Left renal pelvis (tissue), 4 donors: ENCODE results near the gene UBE2U. TPM values are rescaled to one million over a fixed set of nuclear protein-coding genes. Genes with fewer than 3 reads are reported as not detected.
"Not testable (repeated sequence)": the region's sequence is repeated elsewhere in the genome, so short reads cannot be mapped to it uniquely, and the experiment has no call there.

ENCODE experiments used
- DNase-seq, 4 donors: peaks; one replicate each; pipeline ENCODE4 v3.0.0-alpha.2; 2013; ENCODE audit warnings: low read depth in 4 of 4, low spot score in 3 of 4
- polyA plus RNA-seq, 4 donors: library from polyadenylated mRNA; unstranded; fragments of 120-200 nt; gene quantifications; one replicate each; pipeline ENCODE4 v1.2.1, GENCODE V29; 2013; ENCODE audit not compliant: insufficient read length in 4 of 4

The UBE2U gene
- polyA plus RNA-seq, 4 donors, result not detected

GRCh38 chr1:64235910-64236309 is 32.5 kb downstream of the UBE2U start:
- no peak for DNase-seq

- no peak for DNase-seq
Measured at GRCh38 chr1:64236541-64236954, 33.1 kb downstream of the UBE2U start.

- DNase-seq, result not testable (repeated sequence)
Measured at GRCh38 chr1:64239519-64239918, 36.1 kb downstream of the UBE2U start.

GRCh38 chr1:64240206-64240605 is 36.8 kb downstream of the UBE2U start:
- DNase-seq, result no peak

- DNase-seq, result no peak
Measured at GRCh38 chr1:64241069-64241468, 37.6 kb downstream of the UBE2U start.

- DNase-seq, result no peak
Measured at GRCh38 chr1:64242895-64243756, 39.7 kb downstream of the UBE2U start.

- no peak for DNase-seq
Measured at GRCh38 chr1:64243757-64244080, 40.3 kb downstream of the UBE2U start.

- DNase-seq, result no peak
Measured at GRCh38 chr1:64245495-64245894, 42.1 kb downstream of the UBE2U start.

- DNase-seq, result peak in 1 of 4 donors; percentile 29
Measured at GRCh38 chr1:64246294-64246917, 43.0 kb downstream of the UBE2U start.

GRCh38 chr1:64248065-64248464 is 44.6 kb downstream of the UBE2U start:
- peak in 1 of 4 donors; percentile 68 for DNase-seq

- not testable (repeated sequence) for DNase-seq
Measured at GRCh38 chr1:64250472-64250871, 47.0 kb downstream of the UBE2U start.

- no peak for DNase-seq
Measured at GRCh38 chr1:64251971-64252370, 48.5 kb downstream of the UBE2U start.

- DNase-seq, result not testable (repeated sequence)
Measured at GRCh38 chr1:64257233-64257632, 53.8 kb downstream of the UBE2U start.

GRCh38 chr1:64258444-64258843 is 55.0 kb downstream of the UBE2U start:
- DNase-seq, result not testable (repeated sequence)

GRCh38 chr1:64263335-64263734 is 59.9 kb downstream of the UBE2U start:
- DNase-seq, result no peak

- DNase-seq, result no peak
Measured at GRCh38 chr1:64263856-64264255, 60.4 kb downstream of the UBE2U start.

- DNase-seq, result no peak
Measured at GRCh38 chr1:64265141-64265540, 61.7 kb downstream of the UBE2U start.

GRCh38 chr1:64266991-64267390 is 63.6 kb downstream of the UBE2U start:
- no peak for DNase-seq

GRCh38 chr1:64268653-64269557 is 65.5 kb downstream of the UBE2U start:
- peak; percentile 68 to 75 (median 71) for DNase-seq

- DNase-seq, result no peak
Measured at GRCh38 chr1:64269558-64269884, 66.1 kb downstream of the UBE2U start.

- no peak for DNase-seq
Measured at GRCh38 chr1:64280001-64280400, 76.6 kb downstream of the UBE2U start.
